ENCODE results near the gene LCN15. TPM values are rescaled to one million over a fixed set of nuclear protein-coding genes. Genes with fewer than 3 reads are reported as not detected.

The LCN15 gene
- total and polyA plus RNA-seq, 2 of the 13 experiments (the other 11 are each of a cell fraction or from before 2014, with no cell fraction given), result 1.3 to 53.7 TPM

DNA sequence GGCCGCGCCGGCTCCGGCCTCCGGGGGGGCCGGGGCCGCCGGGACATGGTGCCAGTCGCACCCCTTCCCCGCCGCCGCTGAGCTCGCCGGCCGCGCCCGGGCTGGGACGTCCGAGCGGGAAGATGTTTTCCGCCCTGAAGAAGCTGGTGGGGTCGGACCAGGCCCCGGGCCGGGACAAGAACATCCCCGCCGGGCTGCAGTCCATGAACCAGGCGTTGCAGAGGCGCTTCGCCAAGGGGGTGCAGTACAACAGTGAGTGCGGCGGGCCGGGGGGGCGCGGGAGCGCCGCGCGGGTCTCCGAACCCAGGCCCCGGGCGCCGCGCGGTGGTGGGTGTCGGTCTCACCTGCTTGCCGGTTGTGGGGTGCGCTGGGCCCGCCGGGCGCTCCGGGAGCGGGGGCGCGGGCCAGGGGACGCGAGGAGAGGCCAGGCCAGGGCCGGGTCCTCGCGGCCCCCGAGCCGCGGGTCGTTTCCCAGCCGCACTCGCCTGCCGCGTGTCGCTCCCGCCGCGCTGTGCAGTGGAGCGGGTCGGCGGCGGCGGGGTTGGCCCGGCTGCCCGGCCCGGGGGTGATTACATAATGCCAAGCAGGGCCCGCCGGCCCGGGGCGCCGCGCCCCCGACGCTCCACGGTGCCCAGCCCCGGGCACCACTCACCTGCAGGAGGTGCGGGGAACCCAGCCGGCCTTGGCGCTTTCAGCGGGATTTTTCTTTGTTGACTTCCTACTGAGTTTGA, 43.9 kb upstream of the LCN15 start (continued):
- TF ChIP-seq POLR2G (IDR thresholded peaks at IDR 0.05; ENCODE audit: low read depth, low read length) (peak; percentile 52), STAG1 (CRISPR knock-in tag; IDR thresholded peaks at IDR 0.05) (no peak), ZNF768 (CRISPR knock-in tag; IDR thresholded peaks at IDR 0.05) (0 out of 2 replicates have a peak, but pooled peaks have one; percentile 18), REL (CRISPR knock-in tag; conservative IDR thresholded peaks at IDR 0.05) (0 out of 2 replicates have a peak, but pooled peaks have one; percentile 23), MEIS2 (CRISPR knock-in tag; IDR thresholded peaks at IDR 0.05) (0 out of 2 replicates have a peak, but pooled peaks have one; percentile 18), SRSF1 (optimal IDR thresholded peaks at IDR 0.05; ENCODE audit: low read depth, low read length) (peak; percentile 10), HOXA3 (CRISPR knock-in tag; IDR thresholded peaks at IDR 0.05) (0 out of 2 replicates have a peak, but pooled peaks have one; percentile 5), ASH2L (IDR thresholded peaks at IDR 0.05; ENCODE audit: insufficient read length, low read depth, low read length) (peak; percentile 35), NR2F2 (IDR thresholded peaks at IDR 0.05; ENCODE audit: borderline replicate concordance, low read depth) (no peak), ZNF33B (CRISPR knock-in tag; IDR thresholded peaks at IDR 0.05) (no peak), FOSL1 (CRISPR knock-in tag; IDR thresholded peaks at IDR 0.05; ENCODE audit: borderline replicate concordance) (no peak), ZNF615 (CRISPR knock-in tag; IDR thresholded peaks at IDR 0.05; ENCODE audit: borderline replicate concordance) (no peak), HNF4A (CRISPR knock-in tag; IDR thresholded peaks at IDR 0.05) (no peak), RBFOX2 (IDR thresholded peaks at IDR 0.05; ENCODE audit: low read depth, low read length) (peak; percentile 85), HDAC1 (CRISPR knock-in tag; IDR thresholded peaks at IDR 0.05) (0 out of 2 replicates have a peak, but pooled peaks have one; percentile 5), ZC3H4 (CRISPR knock-in tag; IDR thresholded peaks at IDR 0.05; ENCODE audit: borderline replicate concordance) (no peak), ARNT2 (CRISPR knock-in tag; IDR thresholded peaks at IDR 0.05; ENCODE audit: low read depth) (peak; percentile 52; the same call in 1 of the 2 replicates), AGO2 (optimal IDR thresholded peaks at IDR 0.05; ENCODE audit: low read depth, low read length) (peak; percentile 84), ZNF446 (CRISPR knock-in tag; IDR thresholded peaks at IDR 0.05) (peak; percentile 11; the same call in 1 of the 2 replicates), ZMAT3 (CRISPR knock-in tag; conservative IDR thresholded peaks at IDR 0.05) (peak; percentile 62; the same call in 1 of the 2 replicates), ZNF326 (CRISPR knock-in tag; IDR thresholded peaks at IDR 0.05; ENCODE audit: borderline replicate concordance) (no peak), AKAP8 (CRISPR knock-in tag; IDR thresholded peaks at IDR 0.05) (no peak), BCL3 (CRISPR knock-in tag; IDR thresholded peaks at IDR 0.05) (0 out of 2 replicates have a peak, but pooled peaks have one; percentile 48), ZFP90 (CRISPR knock-in tag; IDR thresholded peaks at IDR 0.05; ENCODE audit: borderline replicate concordance) (no peak), KDM1A (CRISPR knock-in tag; IDR thresholded peaks at IDR 0.05) (no peak)
- TF ChIP-seq, protein P1, sequence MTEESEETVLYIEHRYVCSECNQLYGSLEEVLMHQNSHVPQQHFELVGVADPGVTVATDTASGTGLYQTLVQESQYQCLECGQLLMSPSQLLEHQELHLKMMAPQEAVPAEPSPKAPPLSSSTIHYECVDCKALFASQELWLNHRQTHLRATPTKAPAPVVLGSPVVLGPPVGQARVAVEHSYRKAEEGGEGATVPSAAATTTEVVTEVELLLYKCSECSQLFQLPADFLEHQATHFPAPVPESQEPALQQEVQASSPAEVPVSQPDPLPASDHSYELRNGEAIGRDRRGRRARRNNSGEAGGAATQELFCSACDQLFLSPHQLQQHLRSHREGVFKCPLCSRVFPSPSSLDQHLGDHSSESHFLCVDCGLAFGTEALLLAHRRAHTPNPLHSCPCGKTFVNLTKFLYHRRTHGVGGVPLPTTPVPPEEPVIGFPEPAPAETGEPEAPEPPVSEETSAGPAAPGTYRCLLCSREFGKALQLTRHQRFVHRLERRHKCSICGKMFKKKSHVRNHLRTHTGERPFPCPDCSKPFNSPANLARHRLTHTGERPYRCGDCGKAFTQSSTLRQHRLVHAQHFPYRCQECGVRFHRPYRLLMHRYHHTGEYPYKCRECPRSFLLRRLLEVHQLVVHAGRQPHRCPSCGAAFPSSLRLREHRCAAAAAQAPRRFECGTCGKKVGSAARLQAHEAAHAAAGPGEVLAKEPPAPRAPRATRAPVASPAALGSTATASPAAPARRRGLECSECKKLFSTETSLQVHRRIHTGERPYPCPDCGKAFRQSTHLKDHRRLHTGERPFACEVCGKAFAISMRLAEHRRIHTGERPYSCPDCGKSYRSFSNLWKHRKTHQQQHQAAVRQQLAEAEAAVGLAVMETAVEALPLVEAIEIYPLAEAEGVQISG (CRISPR knock-in tag; IDR thresholded peaks at IDR 0.05), result no peak; the same call in none of the 2 replicates
- TF ChIP-seq, protein P2, sequence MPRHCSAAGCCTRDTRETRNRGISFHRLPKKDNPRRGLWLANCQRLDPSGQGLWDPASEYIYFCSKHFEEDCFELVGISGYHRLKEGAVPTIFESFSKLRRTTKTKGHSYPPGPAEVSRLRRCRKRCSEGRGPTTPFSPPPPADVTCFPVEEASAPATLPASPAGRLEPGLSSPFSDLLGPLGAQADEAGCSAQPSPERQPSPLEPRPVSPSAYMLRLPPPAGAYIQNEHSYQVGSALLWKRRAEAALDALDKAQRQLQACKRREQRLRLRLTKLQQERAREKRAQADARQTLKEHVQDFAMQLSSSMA (CRISPR knock-in tag; IDR thresholded peaks at IDR 0.05), result no peak
